Erythroblast (primary cell): ENCODE data around the gene OR6J1.

Experiments
- GATA1 ChIP-seq: IDR thresholded peaks from 2 replicates; pipeline ENCODE4 v1.6.1; 2011; ENCODE audit warnings: low read depth, mild to moderate bottlenecking, control low read depth, low read length, moderate library complexity
- POLR2A ChIP-seq: IDR thresholded peaks from 2 replicates; pipeline ENCODE4 v1.6.1; 2011; ENCODE audit warnings: mild to moderate bottlenecking, low read length

- no peak for TF ChIP-seq POLR2A
- TF ChIP-seq GATA1: no peak
Observed at GRCh38 chr14:22660654-22661053, 16.5 kb upstream of the OR6J1 start.
